Measurements from ENCODE around the gene RGMA.
"Not testable (repeated sequence)": the region's sequence is repeated elsewhere in the genome, so short reads cannot be mapped to it uniquely, and the experiment has no call there.

RGMA gene

DNA sequence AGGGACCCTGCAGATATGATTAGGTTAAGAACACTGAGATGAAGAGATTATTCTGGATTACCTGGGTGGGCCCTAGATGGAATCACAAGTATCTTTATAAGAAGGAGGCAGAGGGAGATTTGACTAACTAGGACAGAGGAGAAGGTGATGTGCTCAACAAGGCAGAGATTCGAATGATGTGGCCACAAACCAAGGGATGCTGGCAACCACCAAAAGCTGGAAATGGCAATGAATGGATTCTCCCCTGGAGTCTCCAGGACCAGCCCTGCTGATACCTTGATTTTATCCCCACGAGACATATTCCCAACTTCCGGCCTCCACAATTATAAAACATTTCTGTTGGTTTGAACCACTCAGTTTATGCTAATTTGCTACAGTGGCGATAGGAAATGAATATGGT, 42.9 kb downstream of the RGMA start:
- FAIRE-seq, result no peak

DNA sequence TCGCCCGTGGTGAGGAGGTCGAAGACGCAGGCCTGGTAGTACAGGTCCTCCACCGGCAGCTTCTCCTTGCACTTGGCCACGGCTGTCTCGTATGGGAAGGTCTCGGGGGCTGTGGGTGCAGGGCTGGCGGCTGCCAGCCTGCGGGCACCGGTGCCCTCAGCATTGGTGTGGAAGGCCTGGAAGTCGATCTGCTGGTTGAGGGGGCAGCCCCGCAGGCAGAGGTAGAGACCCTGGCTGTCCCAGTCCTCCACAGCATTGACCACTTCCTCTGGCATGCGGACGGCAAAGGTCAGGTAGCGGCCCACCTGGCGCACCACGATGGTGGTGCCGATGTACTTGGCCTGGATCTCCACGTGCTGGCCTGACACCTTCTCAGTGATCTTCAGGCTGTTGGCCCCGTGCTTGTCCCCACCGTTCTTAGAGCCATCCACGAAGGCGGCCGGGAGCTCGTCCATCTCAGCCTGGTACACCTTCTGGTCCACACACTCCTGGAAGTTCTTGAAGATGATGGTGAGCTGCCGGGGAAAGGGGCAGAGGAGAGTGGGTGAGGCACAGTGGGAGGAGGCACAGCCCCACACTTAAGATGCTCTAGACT, 43.7 kb downstream of the RGMA start:
- no peak for FAIRE-seq

DNA sequence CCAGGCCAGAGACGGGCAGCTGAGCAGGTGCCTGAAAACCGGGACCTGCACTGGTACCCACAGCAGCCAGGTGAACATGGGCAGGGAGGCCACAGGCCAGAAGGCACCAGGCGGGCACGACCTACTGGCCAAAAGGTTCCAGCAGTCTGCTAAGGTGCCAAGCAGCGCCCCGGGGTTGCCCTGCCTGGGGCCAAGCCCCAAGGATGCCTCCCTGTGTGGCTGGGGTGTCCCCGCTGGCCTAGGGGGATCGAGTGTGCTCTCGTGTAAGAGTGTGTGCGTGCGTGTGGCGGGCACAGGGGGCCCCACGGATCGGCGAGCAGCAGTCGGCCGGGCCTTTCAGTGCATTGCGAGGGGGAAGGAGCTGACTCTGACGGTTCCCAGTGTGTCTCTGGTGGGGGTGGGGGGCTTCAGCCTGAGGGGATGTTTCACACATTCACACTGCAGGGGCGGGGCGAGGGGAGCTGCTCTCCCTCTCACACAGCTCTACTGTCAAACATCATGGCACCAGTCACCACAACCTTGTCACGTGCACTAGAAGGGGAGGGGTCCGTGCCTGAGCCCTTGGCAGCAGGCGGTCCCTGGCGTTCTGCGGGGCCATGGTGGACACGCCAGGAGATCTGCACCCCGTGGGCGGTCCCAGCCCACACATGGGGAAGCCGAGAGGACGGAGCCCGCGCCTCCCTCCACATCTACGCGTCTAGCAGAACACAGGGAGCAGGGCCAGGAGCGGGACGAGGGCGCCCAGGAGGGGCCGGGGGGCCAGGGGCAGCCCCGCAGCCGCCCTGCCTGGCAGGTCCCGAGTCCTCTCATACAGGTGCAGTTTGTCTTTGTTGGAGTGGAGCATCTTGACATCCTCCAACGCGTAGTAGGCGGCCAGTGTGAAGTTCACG, 44.5 kb downstream of the RGMA start:
- no peak for FAIRE-seq

DNA sequence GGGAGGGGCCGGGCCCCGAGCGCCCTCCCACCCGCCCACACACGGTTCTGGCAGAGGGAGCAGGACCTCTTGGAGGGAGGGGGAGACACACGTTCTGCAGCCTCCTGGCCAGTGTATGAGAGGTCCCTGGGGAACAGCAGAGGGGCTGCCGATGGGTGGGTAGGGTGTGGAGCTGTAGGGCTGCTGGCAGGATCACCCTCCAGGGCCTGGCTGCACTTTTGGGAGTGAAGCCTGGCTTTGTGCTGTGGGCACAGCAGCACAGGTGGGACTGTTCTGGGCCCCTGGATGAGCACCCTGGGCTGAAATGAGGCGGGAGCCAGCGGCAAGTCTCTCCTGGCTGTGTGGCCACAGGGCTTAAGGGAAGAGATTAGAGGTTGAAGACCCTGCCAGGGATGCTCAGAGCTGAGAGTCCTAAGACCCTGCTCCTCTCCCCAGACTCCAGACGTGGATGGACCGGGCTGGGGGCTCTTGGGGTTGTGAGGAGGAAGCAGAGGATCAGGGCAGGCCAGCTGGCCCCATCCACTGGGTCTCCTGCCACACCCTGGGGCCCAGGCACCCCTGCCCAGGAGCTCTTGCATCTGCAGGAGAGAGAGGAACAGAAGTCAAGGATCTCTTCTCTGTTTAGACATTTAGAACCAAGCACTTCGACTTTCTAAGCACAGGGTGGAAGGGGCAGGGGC, 45.2 kb downstream of the RGMA start:
- FAIRE-seq, result no peak

DNA sequence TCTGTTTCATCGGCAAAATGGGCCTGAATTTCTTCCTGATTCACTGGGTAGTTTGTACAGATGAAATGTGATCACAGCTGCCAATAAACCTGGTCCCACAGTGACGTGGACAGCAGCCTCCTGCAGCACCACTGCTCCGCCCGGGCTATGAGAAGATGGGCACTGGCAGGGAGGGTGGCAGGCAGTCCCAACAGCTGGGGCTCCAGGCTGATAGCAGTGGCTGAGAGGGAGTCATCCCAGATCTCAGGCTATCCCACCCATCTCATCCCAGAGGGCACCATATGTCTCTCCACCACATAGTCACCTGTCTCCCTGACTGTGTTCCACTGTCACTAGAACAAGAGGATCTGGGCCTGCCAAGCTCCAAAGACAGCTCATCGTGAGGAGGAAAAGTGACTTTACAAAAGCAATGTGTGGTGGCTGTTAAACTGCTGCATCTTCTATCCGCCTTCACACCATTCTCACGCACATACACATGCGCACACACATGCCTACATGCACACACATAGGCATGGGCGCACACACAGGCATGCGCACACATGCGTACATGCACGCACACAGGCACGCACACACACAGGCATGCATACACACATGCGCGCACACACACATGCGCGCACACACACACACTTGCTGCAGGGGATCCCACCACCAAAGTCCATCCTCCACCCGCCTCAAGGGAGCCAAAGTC, 46.2 kb downstream of the RGMA start:
- FAIRE-seq, result no peak

DNA sequence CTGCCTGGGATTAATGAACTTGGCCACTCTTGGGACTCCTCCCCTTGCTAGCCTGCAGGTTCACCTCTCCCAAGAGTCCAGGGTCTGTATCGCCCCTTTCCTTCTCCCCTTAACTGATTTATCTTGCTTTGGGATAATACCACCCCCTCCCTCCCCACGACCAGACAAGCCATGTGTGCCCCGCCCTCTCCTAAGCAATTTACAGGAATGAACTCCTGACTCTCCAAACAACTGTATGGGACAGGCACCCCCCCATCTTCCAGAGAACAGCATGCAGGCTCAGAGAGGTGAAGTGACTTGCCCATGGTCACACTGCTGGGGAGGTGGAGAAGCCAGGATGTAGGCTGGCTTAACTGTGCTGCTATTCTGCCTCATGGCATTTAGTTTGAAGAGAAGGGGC, 46.8 kb downstream of the RGMA start:
- no peak for FAIRE-seq

DNA sequence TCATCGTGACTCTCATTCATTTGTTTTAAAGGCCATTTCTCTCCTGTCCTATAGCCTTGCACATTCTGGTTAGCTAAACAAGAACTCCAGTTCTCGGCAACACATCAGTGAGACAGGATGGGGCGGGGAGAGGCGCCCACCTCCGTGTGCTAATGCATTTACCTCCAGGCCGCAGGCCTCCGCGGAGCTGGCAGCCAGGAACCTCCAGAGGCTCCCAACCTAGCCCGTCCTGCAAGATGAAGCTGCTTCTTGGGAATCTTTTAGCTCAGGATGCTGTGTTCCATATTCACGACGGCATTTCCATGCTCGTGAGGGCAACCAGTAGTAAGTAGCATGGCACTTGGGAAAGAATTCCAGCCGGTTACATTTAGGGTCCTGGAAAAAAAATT, 47.9 kb downstream of the RGMA start:
- no peak for FAIRE-seq

DNA sequence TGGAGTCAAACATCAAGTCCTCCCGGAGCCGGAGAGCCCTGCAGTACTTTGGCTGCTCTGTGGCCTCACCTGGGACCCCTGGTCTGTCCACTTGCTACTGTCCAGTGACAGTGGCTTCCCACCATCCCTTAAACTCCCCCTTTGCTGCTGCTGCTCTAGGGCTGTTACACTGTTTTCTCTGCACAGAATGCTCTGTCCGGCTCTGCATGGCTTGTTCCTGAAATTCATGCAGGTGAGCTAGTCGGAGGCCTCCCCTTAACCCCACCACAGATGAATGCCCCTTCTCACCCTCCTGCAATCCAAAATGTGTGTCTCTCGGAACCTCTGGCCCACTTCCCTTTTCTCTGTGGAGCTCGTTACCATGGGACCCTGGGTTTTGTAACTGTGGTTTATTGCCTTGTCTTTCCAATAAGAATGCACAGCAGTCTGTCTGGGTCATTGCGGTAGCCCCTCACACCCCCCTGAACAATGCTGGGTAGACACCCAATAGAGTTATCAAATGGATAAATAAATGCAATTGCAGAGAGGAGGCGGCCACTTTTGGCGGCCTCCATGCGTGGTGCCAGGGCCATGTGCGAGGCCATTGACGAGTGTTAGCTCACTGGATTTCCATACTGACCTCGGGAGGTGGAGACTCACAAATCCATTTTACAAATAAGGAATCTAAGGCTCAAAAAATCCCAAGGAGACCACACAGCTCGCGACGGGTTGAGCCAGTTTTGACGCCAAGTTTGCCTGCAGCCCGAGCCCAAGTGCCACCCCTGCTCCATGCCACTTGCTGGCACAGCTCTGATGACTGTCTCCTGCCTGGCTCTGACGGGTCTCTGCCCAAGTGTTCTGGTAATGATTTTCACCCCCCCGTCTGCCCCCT, 48.5 kb downstream of the RGMA start:
- no peak for FAIRE-seq

DNA sequence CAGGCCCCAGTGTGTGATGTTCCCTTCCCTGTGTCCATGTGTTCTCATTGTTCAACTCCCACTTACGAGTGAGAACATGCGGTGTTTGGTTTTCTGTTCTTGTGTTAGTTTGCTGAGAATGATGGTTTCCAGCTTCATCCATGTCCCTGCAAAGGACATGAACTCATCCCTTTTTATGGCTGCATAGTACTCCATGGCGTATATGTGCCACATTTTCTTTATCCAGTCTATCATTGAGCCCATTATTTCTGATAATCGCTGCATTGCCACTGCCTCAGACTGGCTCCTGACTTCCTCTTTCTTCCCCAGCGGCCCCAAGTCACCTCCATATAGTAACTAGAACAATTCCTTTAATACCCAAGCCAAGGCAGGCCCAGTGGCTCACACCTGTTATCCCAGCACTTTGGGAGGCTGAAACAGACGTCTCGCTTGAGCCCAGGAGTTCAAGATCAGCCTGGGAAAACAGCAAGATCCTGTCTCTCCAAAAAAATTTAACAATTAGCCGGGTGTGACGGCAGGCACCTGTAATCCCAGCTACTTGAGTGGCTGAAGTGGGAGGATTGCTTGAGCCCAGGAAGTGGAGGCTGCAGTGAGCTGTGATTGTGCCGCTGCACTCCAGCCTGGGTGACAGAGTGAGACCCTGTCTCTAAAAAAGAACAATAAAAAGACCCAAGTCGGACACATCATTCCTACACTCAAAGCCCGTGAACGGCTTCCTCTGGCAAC, 49.3 kb downstream of the RGMA start:
- not testable (repeated sequence) for FAIRE-seq

DNA sequence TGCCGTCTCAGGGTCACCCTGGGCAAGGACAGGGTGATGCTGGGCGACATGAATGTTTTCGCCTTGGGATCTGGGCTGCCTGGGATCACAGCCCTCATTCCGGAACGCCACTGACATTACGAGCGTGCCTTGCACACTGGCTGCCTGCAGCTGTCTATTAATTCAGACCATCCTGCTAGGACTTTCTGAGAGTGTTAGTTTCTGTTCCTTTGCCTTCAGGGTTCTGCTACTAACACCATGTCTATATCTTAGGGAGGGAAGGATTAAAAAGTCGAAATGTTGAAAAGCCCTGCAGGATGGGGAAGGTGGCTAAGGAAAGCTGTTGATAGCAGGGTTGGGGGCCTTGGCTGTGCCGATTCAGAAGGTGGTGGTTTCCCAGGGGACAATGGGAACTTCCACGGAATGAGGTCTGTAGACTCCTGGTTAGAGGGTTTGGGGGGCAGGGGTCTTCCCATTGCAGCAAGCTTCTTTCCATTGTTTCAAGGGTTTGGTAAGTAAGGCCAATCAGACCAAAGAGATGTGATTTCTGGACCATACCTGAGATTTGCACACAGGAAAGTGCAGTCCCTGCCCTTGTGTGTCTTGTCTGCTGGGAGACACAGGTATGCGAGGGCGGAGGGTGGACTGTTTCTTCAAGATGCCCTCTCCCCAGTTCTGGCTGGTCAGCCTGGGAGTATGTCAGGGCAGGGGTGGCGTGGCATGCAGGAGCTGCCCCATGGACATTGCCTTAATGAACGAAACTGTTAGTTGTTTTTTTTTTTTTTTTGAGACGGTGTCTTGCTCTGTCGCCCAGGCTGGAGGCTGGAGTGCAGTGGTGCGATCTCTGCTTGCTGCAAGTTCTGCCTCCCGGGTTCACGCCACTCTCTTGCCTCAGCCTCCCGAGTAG, 50.9 kb downstream of the RGMA start:
- no peak for FAIRE-seq

DNA sequence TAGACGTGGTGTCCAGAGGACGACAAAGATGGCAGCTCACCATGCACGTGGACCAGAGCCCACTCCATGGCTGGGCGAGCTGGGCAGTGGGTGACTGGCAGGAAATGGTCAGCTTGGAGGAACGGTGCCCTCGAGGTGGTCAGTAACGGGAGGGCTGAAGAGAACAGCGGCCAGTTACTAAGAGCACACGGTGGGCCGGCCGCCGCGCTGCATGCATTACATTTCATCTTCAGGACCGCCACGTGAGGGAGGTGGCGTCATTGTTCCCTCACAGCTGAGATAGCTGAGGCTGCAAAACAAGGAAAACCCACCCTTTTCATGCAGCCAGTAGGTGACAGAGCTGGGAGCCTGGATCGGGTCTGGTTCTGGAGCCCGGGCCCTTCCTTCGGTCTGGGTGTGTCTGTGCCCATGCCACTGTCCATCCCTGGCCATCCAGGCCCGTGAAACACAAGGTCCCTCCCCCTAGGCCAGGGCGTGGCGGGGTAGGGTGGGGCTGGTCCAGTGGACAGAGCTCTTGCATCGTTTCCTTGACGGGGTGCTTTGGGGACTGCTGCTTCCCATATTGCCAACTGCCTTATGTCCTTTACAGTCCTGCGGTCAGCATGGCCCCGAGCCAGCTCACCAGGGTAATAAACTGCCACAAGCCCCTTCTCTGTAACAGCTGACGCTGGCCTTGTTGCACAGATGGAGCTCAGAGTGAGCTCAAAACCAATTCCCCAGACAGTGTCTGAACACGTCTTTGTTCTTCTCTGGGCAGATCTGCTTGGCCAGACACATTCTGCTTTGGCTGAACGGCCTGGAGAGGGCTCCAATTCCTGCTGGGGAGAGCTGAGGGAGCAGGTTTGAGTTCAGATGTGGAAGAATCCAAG, 51.8 kb downstream of the RGMA start:
- no peak for FAIRE-seq

DNA sequence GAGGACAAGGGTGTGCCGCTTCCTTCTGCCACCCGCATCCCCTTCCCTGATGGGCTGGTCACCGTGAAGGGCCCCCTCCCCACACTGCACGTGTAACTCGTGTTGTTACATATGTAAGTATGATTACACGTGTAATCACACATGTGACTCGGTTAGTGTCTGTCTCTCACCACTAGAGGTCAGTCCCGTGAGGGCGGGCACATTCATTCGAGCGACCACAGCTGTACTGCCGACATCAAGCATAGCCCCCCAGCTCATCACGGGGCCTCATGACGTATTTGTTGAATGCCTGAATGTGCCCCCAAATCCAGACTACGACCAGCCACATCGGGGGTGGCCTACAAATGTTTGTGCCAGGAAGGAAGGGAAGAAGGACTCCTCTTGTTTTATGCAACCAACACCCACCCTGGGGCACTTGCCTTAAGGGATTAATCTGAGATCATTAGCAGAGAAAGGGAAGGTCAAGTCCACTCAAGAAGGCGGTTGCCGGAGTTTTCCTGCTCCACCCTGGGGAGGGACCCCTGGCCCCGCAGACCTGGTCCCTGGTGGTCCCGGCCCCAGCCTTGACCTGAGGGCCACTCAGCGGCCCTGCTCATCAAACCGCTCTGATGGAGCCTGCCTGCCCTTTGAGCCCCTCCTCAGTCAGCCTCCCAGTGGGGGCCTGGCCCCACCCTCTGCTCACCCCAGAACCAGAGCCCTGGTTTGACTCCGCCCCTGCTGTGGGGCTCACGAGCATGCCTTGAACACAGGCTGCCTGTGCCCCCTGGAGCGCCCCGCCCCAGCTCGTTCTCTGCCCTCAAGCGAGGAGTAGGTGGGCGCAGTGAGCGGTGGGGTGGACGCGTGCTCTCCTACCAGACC, 52.8 kb downstream of the RGMA start:
- no peak for FAIRE-seq

DNA sequence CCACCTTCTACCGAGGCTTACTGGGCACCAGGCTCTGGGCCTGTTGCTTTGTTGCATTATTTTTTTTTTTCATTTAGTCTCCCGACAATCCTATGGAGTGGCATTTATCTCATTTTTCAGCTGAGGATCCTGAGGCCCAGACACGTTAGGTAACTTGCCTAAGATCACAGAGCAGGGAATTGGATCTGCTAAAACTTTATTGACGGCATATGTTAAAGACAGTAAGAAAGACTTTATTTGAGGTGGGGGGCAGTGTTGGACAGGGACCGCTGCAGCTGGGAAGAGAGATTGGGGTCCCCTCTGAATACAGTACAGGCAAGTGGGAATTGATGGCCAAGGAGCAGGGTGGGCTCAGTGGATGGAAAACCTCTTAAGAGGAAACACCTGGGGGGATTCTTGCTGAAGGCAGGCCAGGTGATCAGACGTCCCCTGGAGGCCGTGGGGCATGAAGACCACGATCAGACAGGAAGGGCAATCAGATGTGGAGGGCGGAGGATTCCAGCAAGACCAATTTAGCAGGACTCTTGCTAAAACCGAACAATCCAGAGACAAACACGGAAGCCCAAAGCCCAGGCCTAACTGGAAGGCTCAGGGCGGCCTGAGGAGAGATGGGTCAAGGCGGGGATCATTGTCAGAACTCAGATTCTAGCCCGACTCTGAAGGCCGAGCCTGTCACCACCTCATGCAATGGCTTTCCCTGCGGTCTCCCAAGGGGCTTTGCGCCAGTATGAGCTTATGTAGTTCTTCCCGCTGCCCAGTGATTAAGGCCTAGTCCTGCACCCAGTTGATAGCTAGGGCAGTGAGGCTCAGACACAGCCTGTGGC, 53.7 kb downstream of the RGMA start:
- no peak for FAIRE-seq

DNA sequence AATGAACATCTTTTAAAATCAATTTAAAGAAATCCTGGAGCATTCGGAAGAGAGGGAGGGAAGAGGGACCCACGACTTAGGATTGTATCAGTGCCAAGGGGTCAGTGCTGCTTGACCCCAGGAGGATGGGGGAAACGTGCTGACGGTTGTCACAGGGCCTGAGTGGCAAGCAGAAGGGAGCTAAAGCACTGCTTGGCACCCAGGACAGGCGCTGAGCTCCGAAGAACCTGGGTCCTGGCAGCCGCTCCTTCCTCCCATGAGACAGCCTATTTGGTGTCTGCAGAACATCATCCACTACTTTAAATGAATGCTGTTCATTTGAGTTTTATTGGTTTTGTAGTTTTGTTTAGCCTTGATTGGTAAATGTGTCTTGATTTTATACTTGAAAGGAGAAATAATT, 54.5 kb downstream of the RGMA start:
- no peak for FAIRE-seq

DNA sequence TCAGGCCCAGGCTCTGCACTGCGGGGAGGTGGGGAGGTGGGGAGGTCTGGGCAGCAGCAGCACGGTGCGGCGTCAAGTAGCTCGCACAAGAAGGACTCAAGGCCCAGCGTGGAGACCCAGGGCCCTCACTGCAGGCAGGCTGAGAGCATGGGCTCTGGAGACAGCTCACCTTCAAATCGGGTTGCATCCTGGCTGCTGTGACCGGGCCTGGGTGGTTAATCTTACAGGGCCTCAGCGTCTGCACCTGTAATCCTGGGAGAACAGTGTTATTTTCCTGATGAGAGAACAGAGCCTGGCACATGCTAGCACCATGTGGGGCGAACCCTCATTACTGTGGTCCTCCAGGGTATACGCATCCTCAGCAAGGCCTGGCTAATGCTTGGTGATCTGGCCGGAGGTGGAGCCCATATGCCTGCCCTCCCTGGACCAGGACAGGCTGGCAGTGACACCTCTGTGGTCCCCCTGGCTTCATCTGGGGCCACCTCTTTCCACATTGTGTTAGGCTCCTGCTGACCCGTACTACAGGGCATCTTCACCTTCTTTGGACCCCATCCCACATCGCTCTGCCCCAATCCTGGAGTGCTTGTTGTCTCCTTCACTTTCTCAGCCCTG, 55.5 kb downstream of the RGMA start:
- FAIRE-seq, result no peak

DNA sequence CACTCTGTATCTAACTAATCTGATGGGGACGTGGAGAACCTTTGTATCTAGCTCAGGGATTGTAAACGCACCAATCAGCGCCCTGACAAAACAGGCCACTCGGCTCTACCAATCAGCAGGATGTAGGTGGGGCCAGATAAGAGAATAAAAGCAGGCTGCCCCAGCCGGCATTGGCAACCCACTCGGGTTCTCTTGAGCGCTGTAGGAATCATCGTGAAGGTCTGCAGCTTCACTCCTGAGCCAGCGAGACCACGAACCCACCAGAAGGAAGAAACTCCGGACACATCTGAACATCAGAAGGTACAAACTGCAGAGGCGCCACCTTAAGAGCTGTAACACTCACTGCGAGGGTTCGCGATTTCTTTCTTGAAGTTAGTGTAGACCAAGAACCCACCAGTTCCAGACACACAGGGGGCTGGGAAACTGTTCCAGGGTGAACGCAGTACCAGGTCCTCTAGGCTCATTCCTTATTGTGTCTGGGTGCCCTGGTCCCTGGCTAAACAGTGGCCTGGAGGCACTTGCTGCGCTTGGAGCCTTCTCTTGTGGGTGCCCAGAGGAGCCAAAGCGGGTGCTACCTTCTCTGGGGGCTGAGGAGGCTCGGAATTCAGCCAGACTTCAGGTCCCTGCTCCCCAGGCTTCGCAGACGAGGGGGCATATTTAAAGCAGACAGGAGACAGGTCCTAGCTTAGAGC, 56.4 kb downstream of the RGMA start:
- FAIRE-seq, result not testable (repeated sequence)
